22Rv1 (cell line): ENCODE data around the gene SNX9.

Experiments used
- CTCF ChIP-seq: fragments of 450-650 bp; IDR thresholded peaks from 2 replicates; pipeline ENCODE4 v1.5.1; 2017; ENCODE audit warnings: mild to moderate bottlenecking
- ZFX ChIP-seq: fragments of 450-650 bp; IDR thresholded peaks from 2 replicates; pipeline ENCODE4 v1.6.1; 2017; ENCODE audit warnings: antibody characterized with exemption, borderline replicate concordance

DNA sequence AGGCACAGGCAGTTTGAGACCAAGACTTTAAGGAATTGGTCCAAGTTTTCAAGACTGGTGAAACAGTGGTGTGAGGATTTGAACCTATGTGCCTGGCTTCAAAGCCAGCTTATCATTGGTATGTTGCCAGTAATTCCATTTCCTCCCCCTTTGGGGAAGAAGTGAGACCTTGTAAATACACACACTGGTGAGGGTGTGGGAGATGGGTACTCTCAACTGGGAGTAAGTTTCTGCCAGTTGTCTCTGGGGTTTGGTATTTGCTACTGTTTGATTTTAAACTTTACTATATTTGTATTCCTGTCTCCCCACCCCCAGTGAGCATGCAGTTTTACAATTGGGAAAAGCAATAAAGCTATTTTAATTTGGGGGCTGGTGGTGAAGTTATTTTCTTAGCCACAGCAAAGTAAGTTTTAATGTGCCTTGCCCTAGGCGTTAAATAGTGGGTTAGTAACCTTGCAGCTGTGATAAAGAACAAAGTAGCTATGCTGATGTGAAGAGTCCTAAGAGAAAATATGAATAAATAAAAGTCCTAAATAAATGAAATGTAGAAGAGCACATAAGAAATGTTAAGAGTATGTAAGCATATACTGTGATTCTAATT is 31.0 kb downstream of the SNX9 start:
- TF ChIP-seq CTCF: no peak
- TF ChIP-seq ZFX: no peak
